ENCODE data around the gene ERGIC1. TPM values are rescaled to one million over a fixed set of nuclear protein-coding genes. Genes with fewer than 3 reads are reported as not detected.

ERGIC1 gene
- polyA plus RNA-seq, 3 donors = 117 to 124 (median 118) TPM

GRCh38 chr5:172913117-172913850 lies 79.2 kb downstream of the ERGIC1 start:
- DNase-seq (ENCODE audit: low read depth in 3 of 3, low spot score in 2 of 3) = no peak

- DNase-seq (ENCODE audit: low read depth in 3 of 3, low spot score in 2 of 3) = no peak
Measured at GRCh38 chr5:172915514-172915913, 81.5 kb downstream of the ERGIC1 start.

- DNase-seq (ENCODE audit: low read depth in 3 of 3, low spot score in 2 of 3) = no peak
Measured at GRCh38 chr5:172918421-172919371, 84.6 kb downstream of the ERGIC1 start.

GRCh38 chr5:172919525-172920446 lies 85.7 kb downstream of the ERGIC1 start:
- no peak for DNase-seq (ENCODE audit: low read depth in 3 of 3, low spot score in 2 of 3)

GRCh38 chr5:172920447-172920849 lies 86.4 kb downstream of the ERGIC1 start:
- DNase-seq (ENCODE audit: low read depth in 3 of 3, low spot score in 2 of 3) = no peak

GRCh38 chr5:172920995-172921394 lies 86.9 kb downstream of the ERGIC1 start:
- no peak for DNase-seq (ENCODE audit: low read depth in 3 of 3, low spot score in 2 of 3)

- DNase-seq (ENCODE audit: low read depth in 3 of 3, low spot score in 2 of 3) = no peak
Measured at GRCh38 chr5:172921906-172922305, 87.9 kb downstream of the ERGIC1 start.

GRCh38 chr5:172923539-172923938 lies 89.5 kb downstream of the ERGIC1 start:
- DNase-seq (ENCODE audit: low read depth in 3 of 3, low spot score in 2 of 3) = no peak

GRCh38 chr5:172925336-172925948 lies 91.4 kb downstream of the ERGIC1 start:
- no peak for DNase-seq (ENCODE audit: low read depth in 3 of 3, low spot score in 2 of 3)

- DNase-seq (ENCODE audit: low read depth in 3 of 3, low spot score in 2 of 3) = no peak
Measured at GRCh38 chr5:172926008-172926523, 92.0 kb downstream of the ERGIC1 start.

- no peak for DNase-seq (ENCODE audit: low read depth in 3 of 3, low spot score in 2 of 3)
Measured at GRCh38 chr5:172926796-172927195, 92.7 kb downstream of the ERGIC1 start.

GRCh38 chr5:172929371-172929838 lies 95.4 kb downstream of the ERGIC1 start:
- DNase-seq (ENCODE audit: low read depth in 3 of 3, low spot score in 2 of 3) = no peak

- DNase-seq (ENCODE audit: low read depth in 3 of 3, low spot score in 2 of 3) = no peak
Measured at GRCh38 chr5:172931001-172931536, 97.0 kb downstream of the ERGIC1 start.

- no peak for DNase-seq (ENCODE audit: low read depth in 3 of 3, low spot score in 2 of 3)
Measured at GRCh38 chr5:172932313-172933017, 98.4 kb downstream of the ERGIC1 start.

- no peak for DNase-seq (ENCODE audit: low read depth in 3 of 3, low spot score in 2 of 3)
Measured at GRCh38 chr5:172933238-172933637, 99.2 kb downstream of the ERGIC1 start.

GRCh38 chr5:172935096-172935495 lies 101.0 kb downstream of the ERGIC1 start:
- DNase-seq (ENCODE audit: low read depth in 3 of 3, low spot score in 2 of 3) = no peak

- DNase-seq (ENCODE audit: low read depth in 3 of 3, low spot score in 2 of 3) = no peak
Measured at GRCh38 chr5:172936401-172936800, 102.3 kb downstream of the ERGIC1 start.

GRCh38 chr5:172939071-172939470 lies 105.0 kb downstream of the ERGIC1 start:
- no peak for DNase-seq (ENCODE audit: low read depth in 3 of 3, low spot score in 2 of 3)
